ENCODE data around the gene IQGAP3. TPM values are rescaled to one million over a fixed set of nuclear protein-coding genes. Genes with fewer than 3 reads are reported as not detected.

Gene IQGAP3
- total and polyA plus RNA-seq, 11 donors: 0.09 to 5.1 (median 0.25) TPM

DNA sequence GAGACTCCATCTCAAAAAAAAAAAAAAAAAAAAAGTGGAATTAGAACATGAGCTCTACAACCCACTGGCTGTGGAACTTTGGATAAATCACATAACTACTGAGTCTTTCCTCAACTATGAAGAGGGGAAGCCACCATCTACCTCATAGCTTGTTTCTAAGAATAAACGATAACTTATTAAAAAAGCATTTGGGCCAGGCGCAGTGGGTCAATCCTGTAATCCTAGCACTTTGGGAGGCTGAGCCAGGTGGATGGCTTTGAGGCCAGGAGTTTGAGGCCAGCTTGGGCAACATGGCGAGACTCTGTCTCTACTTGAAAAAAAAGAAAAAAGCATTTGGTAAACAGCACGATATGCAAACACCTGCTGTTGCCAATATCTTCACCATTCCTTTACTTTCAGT, 40.0 kb downstream of the IQGAP3 start:
- no peak for ATAC-seq
- Histone ChIP-seq H3K27me3 (no peaks in the 10 kb centered on the region), H3K4me1 (no peaks in the 10 kb centered on the region), H3K4me3 (no peak overlapping the region), H3K9me3 (no peaks in the 10 kb centered on the region), H3K27ac (no peak overlapping the region), H3K36me3 (peaks cover 0 to 5% (median 0%) of the 10 kb centered on the region in 9 donors)
- intact Hi-C loops (cut with DNase I): no loop called here
- 93 to 97% (median 95%) methylated on average over 4 of the region's 4 CpGs for WGBS, 4 donors
- no peak for DNase-seq
- TF ChIP-seq POLR2A (IDR thresholded peaks at IDR 0.05) (no peak), CTCF (IDR thresholded peaks at IDR 0.05) (no peak)

DNA sequence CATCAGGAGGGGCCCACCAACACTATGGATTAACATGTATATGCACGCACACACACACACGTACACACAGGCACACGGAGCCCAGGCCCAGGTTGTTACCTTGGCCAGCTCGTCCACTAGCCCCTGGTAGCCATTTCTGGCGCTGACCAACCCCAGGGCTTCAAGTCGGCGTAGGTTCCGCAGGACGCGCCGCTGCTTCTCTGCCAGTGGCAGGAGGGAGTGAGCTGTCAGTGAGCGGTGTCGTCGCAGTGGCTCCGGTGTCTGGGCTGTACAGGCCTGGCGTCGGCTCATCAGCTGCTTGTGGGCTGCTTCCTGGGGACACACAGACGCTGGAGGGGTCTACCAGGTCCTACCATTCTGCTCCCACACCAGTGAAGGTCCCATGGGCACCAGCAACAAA, 42.4 kb downstream of the IQGAP3 start:
- peaks cover 0 to 5% (median 0%) of the 10 kb centered on the region in 9 donors for H3K36me3 ChIP-seq
- DNase-seq: no peak
- TF ChIP-seq CTCF (IDR thresholded peaks at IDR 0.05) (no peak), POLR2A (IDR thresholded peaks at IDR 0.05) (no peak)
- intact Hi-C loops (cut with DNase I): no loop called here
- H3K4me1 ChIP-seq: peaks cover 0 to 11% (median 1%) of the 10 kb centered on the region in 12 donors
- H3K9me3 ChIP-seq: no peaks in the 10 kb centered on the region
- ATAC-seq: no peak
- no peak overlapping the region for H3K4me3 ChIP-seq
- WGBS, 4 donors: 91 to 98% (median 95%) methylated on average over 16 to 18 of the region's 18 CpGs
- no peaks in the 10 kb centered on the region for H3K27me3 ChIP-seq
- H3K27ac ChIP-seq: no peak overlapping the region

DNA sequence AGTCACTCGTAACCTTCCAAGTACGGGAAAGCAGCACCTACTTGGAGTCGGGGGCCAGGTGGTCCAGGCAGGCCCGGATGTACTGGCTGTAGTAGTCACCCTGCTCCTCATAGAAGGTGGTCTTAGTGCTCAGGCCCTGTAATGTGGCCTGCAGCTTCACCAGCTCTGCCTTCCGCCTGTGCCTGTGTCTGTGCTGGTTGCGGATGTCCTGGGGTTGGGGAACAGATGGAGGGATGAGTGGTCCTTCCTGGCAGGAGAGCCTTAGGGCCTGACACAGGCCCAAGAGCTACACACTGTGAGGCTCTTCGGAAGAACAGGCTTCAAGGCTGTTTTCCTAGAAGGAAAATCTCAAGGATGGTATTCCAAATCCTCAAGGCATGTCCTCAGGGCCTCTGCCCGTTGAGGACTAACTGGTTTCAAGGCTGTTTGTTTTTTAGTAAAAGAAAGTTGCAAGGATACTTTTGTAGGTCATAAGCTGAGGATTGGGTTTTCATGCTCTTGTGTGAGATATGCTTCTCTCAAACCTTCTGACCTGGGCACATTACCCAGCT, 43.4 kb downstream of the IQGAP3 start:
- H3K27me3 ChIP-seq: no peaks in the 10 kb centered on the region
- no peaks in the 10 kb centered on the region for H3K9me3 ChIP-seq
- no peak overlapping the region for H3K27ac ChIP-seq
- no peak for DNase-seq
- no peak overlapping the region for H3K4me3 ChIP-seq
- H3K36me3 ChIP-seq: peaks cover 0 to 5% (median 0%) of the 10 kb centered on the region in 9 donors
- TF ChIP-seq POLR2A (IDR thresholded peaks at IDR 0.05) (no peak), CTCF (IDR thresholded peaks at IDR 0.05) (no peak)
- peaks cover 0 to 21% (median 10%) of the 10 kb centered on the region in 12 donors for H3K4me1 ChIP-seq
- no peak for ATAC-seq
- 92 to 96% (median 94%) methylated on average over 8 of the region's 8 CpGs for whole genome bisulfite sequencing, 4 donors
- intact Hi-C loops (cut with DNase I): loop anchor here in 2 of 10 donors (5.0 kb wide), 2 partner anchors 38 to 48 kb away; partner anchors contain the start of gene TTC24 (in 1 of the 2)

DNA sequence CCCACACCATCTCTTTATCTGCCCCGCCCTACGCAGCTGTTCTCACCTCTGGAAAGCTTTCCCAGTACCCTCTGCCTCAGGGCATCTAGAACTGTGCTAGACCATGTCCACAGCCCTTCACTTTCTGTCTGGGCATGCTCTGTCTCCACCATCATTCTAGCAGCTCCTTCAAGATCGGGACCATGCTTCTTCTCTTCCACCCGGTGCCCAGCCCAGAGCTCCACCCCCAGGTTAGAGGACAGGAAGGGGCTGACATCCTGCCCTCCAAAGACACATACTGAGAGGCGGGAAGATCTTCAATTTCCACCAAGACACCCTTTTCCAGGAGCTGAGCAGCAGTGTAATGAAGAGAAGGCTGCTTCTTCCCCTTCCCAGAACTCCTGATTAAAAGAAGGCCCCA, 44.1 kb downstream of the IQGAP3 start:
- intact Hi-C loops (cut with DNase I): loop anchor here in 2 of 10 donors (5.0 kb wide), 2 partner anchors 39 to 49 kb away; partner anchors contain the start of gene TTC24 (in 1 of the 2)
- H3K4me3 ChIP-seq: no peak overlapping the region
- ATAC-seq (peak in 1 of 4 donors; percentile 19), DNase-seq (no peak)
- H3K27ac ChIP-seq: no peak overlapping the region
- H3K27me3 ChIP-seq: no peaks in the 10 kb centered on the region
- no peaks in the 10 kb centered on the region for H3K9me3 ChIP-seq
- WGBS, 4 donors: 71 to 83% (median 79%) methylated on average over 5 of the region's 5 CpGs
- H3K4me1 ChIP-seq: peaks cover 0 to 25% (median 10%) of the 10 kb centered on the region in 12 donors
- no peaks in the 10 kb centered on the region for H3K36me3 ChIP-seq
- TF ChIP-seq POLR2A (IDR thresholded peaks at IDR 0.05) (no peak), CTCF (IDR thresholded peaks at IDR 0.05) (no peak)
